Stomach (tissue), 4 donors: ENCODE results near the gene ZNF600.

Source experiments
- CTCF ChIP-seq, 7 experiments: fragments of 450-650 bp in 4 of 7; fragments of 200-600 bp in 3 of 7; sonication (generic) in 3 of 7; IDR thresholded peaks; one replicate each; pipeline ENCODE4 v1.5.1; 2016 to 2019; ENCODE audit warnings: antibody characterized with exemption in 7 of 7, control low read depth in 2 of 7, mild to moderate bottlenecking in 1 of 7
- EP300 ChIP-seq: sonication (generic); formaldehyde crosslinking; IDR thresholded peaks from one replicate; pipeline ENCODE4 v1.6.1; 2017; ENCODE audit warnings: antibody characterized with exemption
- POLR2A ChIP-seq, 4 donors: fragments of 450-650 bp; IDR thresholded peaks; one replicate each; pipeline ENCODE4 v1.6.1; 2016; ENCODE audit warnings: antibody characterized with exemption in 4 of 4, control low read depth in 2 of 4, mild to moderate bottlenecking in 1 of 4, moderate library complexity in 1 of 4
- POLR2AphosphoS5 ChIP-seq, 3 donors: sonication (generic); formaldehyde crosslinking; IDR thresholded peaks; one replicate each; pipeline ENCODE4 v1.6.1; 2016; ENCODE audit warnings: antibody characterized with exemption in 3 of 3

GRCh38 chr19:52716522-52716921 is 70.1 kb downstream of the ZNF600 start:
- TF ChIP-seq CTCF (IDR thresholded peaks at IDR 0.05) (no peak), POLR2A (IDR thresholded peaks at IDR 0.05) (no peak), EP300 (no peak), POLR2AphosphoS5 (IDR thresholded peaks at IDR 0.05) (no peak)
